Posterior vena cava (tissue), 2 donors: Measurements from ENCODE around the gene STEEP1. TPM values are rescaled to one million over a fixed set of nuclear protein-coding genes. Genes with fewer than 3 reads are reported as not detected.
"Not testable (repeated sequence)": the region's sequence is repeated elsewhere in the genome, so short reads cannot be mapped to it uniquely, and the experiment has no call there.

Source experiments
- DNase-seq: peaks from one replicate; pipeline ENCODE4 v3.0.0-alpha.2; 2020; ENCODE audit warnings: low spot score
- intact Hi-C, 2 donors: fragments of 100-400 bp; cut with DNase I; formaldehyde crosslinking; loops; one replicate each; pipeline versions ENCODE4 v1.14.1 to v1.14.2; 2022 to 2023
- total RNA-seq, 2 donors: library from RNA; stranded (reverse); fragmentation: NEBNext Ultra II Directional; extraction: Animal tissue kit (Norgen Biotek cat#: 25700); gene quantifications; one replicate each; pipeline ENCODE4 v1.2.1, GENCODE V29; 2021
- donor health status: DM: yes; HTN: yes; CAD: no.
- donor health status: DM: yes; HTN: yes; CAD: no.

The STEEP1 gene
- total RNA-seq, 2 donors from 2014 or later, result 13.6 to 15.1 TPM

- intact Hi-C loops, result no loop called here
- no peak for DNase-seq
Observed at GRCh38 chrX:119539872-119540271, 25.3 kb downstream of the STEEP1 start.

GRCh38 chrX:119537487-119537886, 27.7 kb downstream of the STEEP1 start:
- intact Hi-C loops, result no loop called here
- DNase-seq, result no peak

- no peak for DNase-seq
- intact Hi-C loops, result no loop called here
Observed at GRCh38 chrX:119529345-119530276, 35.6 kb downstream of the STEEP1 start.

GRCh38 chrX:119523664-119524184, 41.5 kb downstream of the STEEP1 start:
- intact Hi-C loops, result no loop called here
- DNase-seq, result no peak

GRCh38 chrX:119521246-119521645, 44.0 kb downstream of the STEEP1 start:
- DNase-seq, result no peak
- intact Hi-C loops, result no loop called here

- DNase-seq, result no peak
- intact Hi-C loops, result no loop called here
Observed at GRCh38 chrX:119518371-119518770, 46.8 kb downstream of the STEEP1 start.

GRCh38 chrX:119516157-119516702, 49.0 kb downstream of the STEEP1 start:
- DNase-seq, result no peak
- intact Hi-C loops, result no loop called here

- intact Hi-C loops, result no loop called here
- DNase-seq, result no peak
Observed at GRCh38 chrX:119512146-119512800, 52.9 kb downstream of the STEEP1 start.

- DNase-seq, result no peak
- intact Hi-C loops, result no loop called here
Observed at GRCh38 chrX:119507206-119507605, 58.0 kb downstream of the STEEP1 start.

GRCh38 chrX:119505945-119506344, 59.3 kb downstream of the STEEP1 start:
- intact Hi-C loops, result no loop called here
- no peak for DNase-seq

GRCh38 chrX:119505145-119505544, 60.1 kb downstream of the STEEP1 start:
- DNase-seq, result peak; percentile 54
- intact Hi-C loops, result not testable (repeated sequence)

GRCh38 chrX:119503484-119503861, 61.7 kb downstream of the STEEP1 start:
- DNase-seq, result peak; percentile 83
- intact Hi-C loops, result no loop called here

GRCh38 chrX:119502727-119503483, 62.3 kb downstream of the STEEP1 start:
- intact Hi-C loops, result no loop called here
- peak; percentile 76 for DNase-seq

GRCh38 chrX:119501511-119502148, 63.6 kb downstream of the STEEP1 start:
- intact Hi-C loops, result no loop called here
- peak; percentile 31 for DNase-seq

GRCh38 chrX:119500061-119500800, 65.0 kb downstream of the STEEP1 start:
- peak; percentile 62 for DNase-seq
- intact Hi-C loops, result no loop called here

GRCh38 chrX:119497185-119497584, 68.0 kb downstream of the STEEP1 start:
- DNase-seq, result no peak
- intact Hi-C loops, result no loop called here

GRCh38 chrX:119495734-119496726, 69.2 kb downstream of the STEEP1 start:
- DNase-seq, result peak; percentile 47
- intact Hi-C loops, result no loop called here
